Upper lobe of left lung (tissue), 4 donors: ENCODE data around the gene TTC21B.

Experiments used
- EP300 ChIP-seq, 4 donors: sonication (generic); formaldehyde crosslinking; IDR thresholded peaks; one replicate each; pipeline ENCODE4 v1.5.1; 2017; ENCODE audit warnings: antibody characterized with exemption in 4 of 4, control low read depth in 2 of 4
- POLR2A ChIP-seq, 4 donors: fragments of 450-650 bp; IDR thresholded peaks; one replicate each; pipeline ENCODE4 v1.5.1; 2016 to 2017; ENCODE audit warnings: antibody characterized with exemption in 4 of 4, mild to moderate bottlenecking in 2 of 4
- POLR2AphosphoS5 ChIP-seq, 2 donors: sonication (generic); formaldehyde crosslinking; IDR thresholded peaks; one replicate each; pipeline ENCODE4 v1.5.1; 2017; ENCODE audit warnings: antibody characterized with exemption in 2 of 2
- TF ChIP-seq, protein P1 (sequence below), 6 experiments: fragments of 450-650 bp in 4 of 6; fragments of 200-600 bp in 2 of 6; sonication (generic) in 2 of 6; IDR thresholded peaks; one replicate each; pipeline ENCODE4 v1.5.1; 2016 to 2019; ENCODE audit warnings: antibody characterized with exemption in 6 of 6

DNA sequence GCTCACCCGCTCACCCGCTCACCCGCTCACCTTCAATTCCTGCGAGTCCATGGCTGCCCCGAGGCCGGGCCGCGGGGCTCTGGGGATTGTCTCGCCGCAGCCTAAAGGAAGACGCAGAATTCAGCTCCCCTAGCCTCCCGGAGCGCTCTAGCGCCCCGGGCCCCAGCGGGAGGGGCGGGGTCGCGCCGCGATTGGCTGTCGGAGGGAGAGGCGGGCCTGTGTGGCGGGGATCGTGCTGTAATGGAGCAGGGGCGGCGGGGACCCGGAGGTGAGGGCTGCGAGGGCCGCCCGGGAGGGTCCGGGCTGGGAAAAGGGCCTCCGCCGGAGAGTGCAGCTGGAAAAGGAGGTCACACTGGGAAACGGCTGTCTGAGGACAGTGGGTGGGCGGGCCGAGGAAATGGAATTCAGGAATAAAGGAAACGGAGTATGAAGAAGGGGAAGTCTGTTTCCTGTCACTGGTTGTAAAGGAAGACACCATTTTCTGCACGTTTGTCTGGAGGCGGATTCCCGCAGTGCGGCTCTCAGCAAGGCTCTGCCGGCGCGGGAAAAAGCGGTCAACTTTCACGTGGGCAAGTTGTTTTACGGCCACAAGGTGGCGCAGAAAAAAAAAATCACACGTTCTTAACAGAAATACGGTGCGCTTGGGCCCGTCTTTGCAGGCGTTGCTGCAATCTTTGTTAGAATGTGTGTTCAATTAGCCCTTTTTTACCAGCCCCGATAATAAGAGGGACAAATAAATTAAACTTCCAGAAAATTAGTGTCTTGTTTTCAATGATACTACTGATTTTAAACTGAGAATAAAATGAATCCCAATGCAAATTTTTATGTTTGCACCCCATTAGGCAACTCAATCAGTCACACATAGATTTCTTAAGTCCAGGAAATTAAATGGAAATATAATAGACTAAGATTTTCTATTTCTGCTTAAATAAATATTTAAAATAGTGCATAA lies at the start of gene TTC21B:
- TF ChIP-seq POLR2A (IDR thresholded peaks at IDR 0.05) (peak in 3 of 4 donors; percentile 62 to 85 (median 72)), EP300 (IDR thresholded peaks at IDR 0.05) (no peak), POLR2AphosphoS5 (IDR thresholded peaks at IDR 0.05) (peak; percentile 51 to 76)
- TF ChIP-seq, protein P1, sequence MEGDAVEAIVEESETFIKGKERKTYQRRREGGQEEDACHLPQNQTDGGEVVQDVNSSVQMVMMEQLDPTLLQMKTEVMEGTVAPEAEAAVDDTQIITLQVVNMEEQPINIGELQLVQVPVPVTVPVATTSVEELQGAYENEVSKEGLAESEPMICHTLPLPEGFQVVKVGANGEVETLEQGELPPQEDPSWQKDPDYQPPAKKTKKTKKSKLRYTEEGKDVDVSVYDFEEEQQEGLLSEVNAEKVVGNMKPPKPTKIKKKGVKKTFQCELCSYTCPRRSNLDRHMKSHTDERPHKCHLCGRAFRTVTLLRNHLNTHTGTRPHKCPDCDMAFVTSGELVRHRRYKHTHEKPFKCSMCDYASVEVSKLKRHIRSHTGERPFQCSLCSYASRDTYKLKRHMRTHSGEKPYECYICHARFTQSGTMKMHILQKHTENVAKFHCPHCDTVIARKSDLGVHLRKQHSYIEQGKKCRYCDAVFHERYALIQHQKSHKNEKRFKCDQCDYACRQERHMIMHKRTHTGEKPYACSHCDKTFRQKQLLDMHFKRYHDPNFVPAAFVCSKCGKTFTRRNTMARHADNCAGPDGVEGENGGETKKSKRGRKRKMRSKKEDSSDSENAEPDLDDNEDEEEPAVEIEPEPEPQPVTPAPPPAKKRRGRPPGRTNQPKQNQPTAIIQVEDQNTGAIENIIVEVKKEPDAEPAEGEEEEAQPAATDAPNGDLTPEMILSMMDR (IDR thresholded peaks at IDR 0.05), result peak; percentile 74 to 87 (median 80)
